H1 (cell line): ENCODE measurements around the gene OR52K2. TPM values are rescaled to one million over a fixed set of nuclear protein-coding genes. Genes with fewer than 3 reads are reported as not detected.

Experiments
- ASH2L ChIP-seq: fragments of 200-600, 300-600 bp; sonication (generic); IDR thresholded peaks from one replicate; pipeline ENCODE4 v1.7.1; 2017; ENCODE audit warnings: low read length
- polyA plus RNA-seq, 7 experiments: library from polyadenylated mRNA; depleted of rRNA in 3 of 7; stranded (reverse) in 5 of 7; unstranded in 2 of 7; fragments of >200 nt in 5 of 7; fragments of 200-250 nt in 2 of 7; gene quantifications; 1 replicate in 5 of 7; 2 replicates in 1 of 7; 4 replicates in 1 of 7; pipeline versions ENCODE4 v1.2.1 to v1.2.3, GENCODE V29; 2011 to 2013; ENCODE audit warnings: missing spikeins in 2 of 7, mixed read lengths in 2 of 7
- total RNA-seq: library from RNA; stranded (reverse); fragmentation: NEBNext Ultra II Directional; extraction: Animal tissue kit (Norgen Biotek cat#: 25700); gene quantifications from 2 replicates; pipeline ENCODE4 v1.2.1, GENCODE V29; 2021

OR52K2 gene
- total and polyA plus RNA-seq, 2 of the 8 experiments (the other 6 are each of a cell fraction or from before 2014, with no cell fraction given) = not detected

DNA sequence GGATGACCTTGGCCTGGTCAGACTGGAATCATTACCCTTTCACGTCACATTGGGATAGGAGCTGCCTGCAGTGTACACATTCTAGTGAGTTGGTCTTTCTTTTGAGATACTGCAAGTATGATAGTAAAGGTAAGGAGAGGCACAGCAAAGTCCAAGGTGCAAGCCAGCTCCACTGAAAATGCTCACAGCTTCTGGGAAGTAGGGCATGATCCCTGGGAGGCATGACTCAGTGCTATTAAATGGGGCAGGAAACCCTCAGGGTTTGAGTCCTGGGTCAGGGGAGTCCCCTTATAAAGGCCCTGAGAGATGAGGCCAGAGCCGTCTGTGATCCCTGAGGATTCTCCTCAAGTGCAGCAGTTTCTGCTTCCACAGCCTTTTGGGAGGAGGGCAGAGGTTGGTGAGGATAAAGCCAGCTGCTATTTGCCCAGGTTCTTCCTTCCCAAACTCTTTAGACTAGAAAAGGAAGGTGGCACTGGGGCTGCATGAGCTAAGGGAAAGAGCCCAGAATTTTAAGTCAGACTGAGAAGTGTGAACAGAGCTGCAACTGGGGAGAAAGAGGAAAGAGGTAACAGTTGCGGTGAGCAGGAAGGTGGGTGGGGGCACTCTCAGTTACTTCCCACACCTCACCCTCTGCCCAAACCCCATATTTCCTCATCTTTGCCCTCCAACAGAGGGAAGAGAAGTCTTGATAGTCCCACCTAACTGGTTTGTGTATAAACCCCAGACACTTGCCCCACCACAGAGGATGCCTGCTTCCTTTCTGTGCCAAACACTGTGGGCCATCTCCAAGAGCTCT, 18.9 kb downstream of the OR52K2 start (continued):
- TF ChIP-seq ASH2L = no peak
